Stimulated activated CD4-positive, alpha-beta T cell treated with anti-CD3 and anti-CD28 coated beads, Interleukin-1b, Interleukin-23, amount 100 ng/mL, for 48 hours (primary cell): ENCODE results near the gene LSG1.
"Not testable (repeated sequence)": the region's sequence is repeated elsewhere in the genome, so short reads cannot be mapped to it uniquely, and the experiment has no call there.

Experiments
- DNase-seq: peaks from one replicate; pipeline ENCODE4 v3.0.0-alpha.2; 2020

The LSG1 gene

GRCh38 chr3:194654443-194654842, 17.5 kb downstream of the LSG1 start:
- DNase-seq: no peak

- no peak for DNase-seq
Measured at GRCh38 chr3:194647747-194648146, 24.2 kb downstream of the LSG1 start.

GRCh38 chr3:194642769-194643168, 29.2 kb downstream of the LSG1 start:
- DNase-seq: no peak

GRCh38 chr3:194640829-194641228, 31.2 kb downstream of the LSG1 start:
- peak; percentile 16 for DNase-seq

GRCh38 chr3:194638991-194639605, 32.9 kb downstream of the LSG1 start:
- no peak for DNase-seq

GRCh38 chr3:194637541-194638400, 34.2 kb downstream of the LSG1 start:
- DNase-seq: no peak

- DNase-seq: no peak
Measured at GRCh38 chr3:194637066-194637465, 34.9 kb downstream of the LSG1 start.

GRCh38 chr3:194633349-194634004, 38.5 kb downstream of the LSG1 start, which contains the start of gene TMEM44:
Gene TMEM44, minus strand, starts transcription at chr3:194633419. Its CDS starts 204 bp downstream, at chr3:194633215.
- DNase-seq: peak; percentile 57

GRCh38 chr3:194632809-194633348, 39.1 kb downstream of the LSG1 start:
- DNase-seq: no peak

- DNase-seq: no peak
Measured at GRCh38 chr3:194632226-194632808, 39.7 kb downstream of the LSG1 start.

GRCh38 chr3:194631696-194632095, 40.3 kb downstream of the LSG1 start:
- no peak for DNase-seq

- DNase-seq: not testable (repeated sequence)
Measured at GRCh38 chr3:194630681-194631080, 41.3 kb downstream of the LSG1 start.

- no peak for DNase-seq
Measured at GRCh38 chr3:194624956-194625355, 47.0 kb downstream of the LSG1 start.

GRCh38 chr3:194623449-194624290, 48.3 kb downstream of the LSG1 start:
- DNase-seq: no peak

- no peak for DNase-seq
Measured at GRCh38 chr3:194622621-194623340, 49.2 kb downstream of the LSG1 start.

GRCh38 chr3:194621947-194622346, 50.0 kb downstream of the LSG1 start:
- DNase-seq: no peak

- DNase-seq: no peak
Measured at GRCh38 chr3:194620196-194620595, 51.8 kb downstream of the LSG1 start.

- no peak for DNase-seq
Measured at GRCh38 chr3:194619741-194620140, 52.2 kb downstream of the LSG1 start.

GRCh38 chr3:194618858-194619608, 53.0 kb downstream of the LSG1 start:
- no peak for DNase-seq

- no peak for DNase-seq
Measured at GRCh38 chr3:194617827-194618226, 54.2 kb downstream of the LSG1 start.
